Keratinocyte (primary cell): ENCODE measurements around the gene LRPPRC.

Experiments
- CTCF ChIP-seq, 3 experiments: IDR thresholded peaks in 1 of 3; conservative IDR thresholded peaks in 1 of 3; optimal IDR thresholded peaks in 1 of 3; 2 replicates in 2 of 3; 3 replicates in 1 of 3; pipeline versions ENCODE3 to v1.5.1; 2011; ENCODE audit warnings: low read length in 3 of 3, mild to moderate bottlenecking in 3 of 3, moderate library complexity in 2 of 3, control low read depth in 1 of 3, inconsistent platforms in 1 of 3; ENCODE audit not compliant: insufficient read depth in 2 of 3; ENCODE audit errors: extremely low read depth in 1 of 3
- EZH2 ChIP-seq: IDR thresholded peaks from one replicate; pipeline ENCODE4 v1.6.1; 2012; ENCODE audit warnings: inconsistent platforms, mild to moderate bottlenecking, low read length, moderate library complexity

GRCh38 chr2:44016282-44016681, 20.5 kb upstream of the LRPPRC start:
- TF ChIP-seq CTCF (optimal IDR thresholded peaks at IDR 0.05 in 1 of 3, IDR thresholded peaks at IDR 0.05 in 1 of 3, conservative IDR thresholded peaks at IDR 0.05 in 1 of 3; ENCODE audit: extremely low read depth in 1 of 3, insufficient read depth in 2 of 3, low read length in 3 of 3) (no peak), EZH2 (no peak)
